ENCODE results near the gene LGALSL. TPM values are rescaled to one million over a fixed set of nuclear protein-coding genes. Genes with fewer than 3 reads are reported as not detected.

Gene LGALSL
- total RNA-seq, 1 donor from 2014 or later, result 7.4 TPM

DNA sequence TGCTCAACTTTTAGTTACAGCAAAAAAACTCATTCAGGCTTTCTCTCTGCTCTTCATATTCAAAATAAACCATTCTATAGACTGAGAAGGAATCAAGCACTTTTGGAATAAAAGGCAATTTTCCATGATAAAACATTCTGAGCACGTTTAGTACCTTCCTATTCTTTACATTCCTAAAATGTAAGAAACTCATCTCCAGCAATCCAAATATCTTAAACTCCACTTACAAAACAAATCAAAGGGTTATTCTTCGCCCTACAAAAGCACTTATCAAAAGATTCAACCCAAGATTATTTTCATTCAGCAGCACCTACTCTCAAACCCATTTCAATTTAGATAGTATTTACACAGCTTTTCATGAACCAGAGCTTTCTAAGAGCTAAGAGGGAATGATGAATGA is 2.9 kb upstream of the LGALSL start:
- no peak overlapping the region for H3K27ac Mint-ChIP-seq (ENCODE audit: unreplicated experiment)
- no peak overlapping the region for H3K4me3 Mint-ChIP-seq (ENCODE audit: unreplicated experiment)
- TF ChIP-seq, protein P1, sequence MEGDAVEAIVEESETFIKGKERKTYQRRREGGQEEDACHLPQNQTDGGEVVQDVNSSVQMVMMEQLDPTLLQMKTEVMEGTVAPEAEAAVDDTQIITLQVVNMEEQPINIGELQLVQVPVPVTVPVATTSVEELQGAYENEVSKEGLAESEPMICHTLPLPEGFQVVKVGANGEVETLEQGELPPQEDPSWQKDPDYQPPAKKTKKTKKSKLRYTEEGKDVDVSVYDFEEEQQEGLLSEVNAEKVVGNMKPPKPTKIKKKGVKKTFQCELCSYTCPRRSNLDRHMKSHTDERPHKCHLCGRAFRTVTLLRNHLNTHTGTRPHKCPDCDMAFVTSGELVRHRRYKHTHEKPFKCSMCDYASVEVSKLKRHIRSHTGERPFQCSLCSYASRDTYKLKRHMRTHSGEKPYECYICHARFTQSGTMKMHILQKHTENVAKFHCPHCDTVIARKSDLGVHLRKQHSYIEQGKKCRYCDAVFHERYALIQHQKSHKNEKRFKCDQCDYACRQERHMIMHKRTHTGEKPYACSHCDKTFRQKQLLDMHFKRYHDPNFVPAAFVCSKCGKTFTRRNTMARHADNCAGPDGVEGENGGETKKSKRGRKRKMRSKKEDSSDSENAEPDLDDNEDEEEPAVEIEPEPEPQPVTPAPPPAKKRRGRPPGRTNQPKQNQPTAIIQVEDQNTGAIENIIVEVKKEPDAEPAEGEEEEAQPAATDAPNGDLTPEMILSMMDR (IDR thresholded peaks at IDR 0.05), result no peak
- no peaks in the 10 kb centered on the region for H3K36me3 Mint-ChIP-seq (ENCODE audit: unreplicated experiment)
- H3K9me3 Mint-ChIP-seq (ENCODE audit: unreplicated experiment), result no peaks in the 10 kb centered on the region
- peaks cover 16% of the 10 kb centered on the region for H3K4me1 Mint-ChIP-seq (ENCODE audit: unreplicated experiment)
- H3K27me3 Mint-ChIP-seq (ENCODE audit: unreplicated experiment), result peaks cover 5% of the 10 kb centered on the region
- DNase-seq (ENCODE audit: extremely low spot score, unreplicated experiment), result no peak

DNA sequence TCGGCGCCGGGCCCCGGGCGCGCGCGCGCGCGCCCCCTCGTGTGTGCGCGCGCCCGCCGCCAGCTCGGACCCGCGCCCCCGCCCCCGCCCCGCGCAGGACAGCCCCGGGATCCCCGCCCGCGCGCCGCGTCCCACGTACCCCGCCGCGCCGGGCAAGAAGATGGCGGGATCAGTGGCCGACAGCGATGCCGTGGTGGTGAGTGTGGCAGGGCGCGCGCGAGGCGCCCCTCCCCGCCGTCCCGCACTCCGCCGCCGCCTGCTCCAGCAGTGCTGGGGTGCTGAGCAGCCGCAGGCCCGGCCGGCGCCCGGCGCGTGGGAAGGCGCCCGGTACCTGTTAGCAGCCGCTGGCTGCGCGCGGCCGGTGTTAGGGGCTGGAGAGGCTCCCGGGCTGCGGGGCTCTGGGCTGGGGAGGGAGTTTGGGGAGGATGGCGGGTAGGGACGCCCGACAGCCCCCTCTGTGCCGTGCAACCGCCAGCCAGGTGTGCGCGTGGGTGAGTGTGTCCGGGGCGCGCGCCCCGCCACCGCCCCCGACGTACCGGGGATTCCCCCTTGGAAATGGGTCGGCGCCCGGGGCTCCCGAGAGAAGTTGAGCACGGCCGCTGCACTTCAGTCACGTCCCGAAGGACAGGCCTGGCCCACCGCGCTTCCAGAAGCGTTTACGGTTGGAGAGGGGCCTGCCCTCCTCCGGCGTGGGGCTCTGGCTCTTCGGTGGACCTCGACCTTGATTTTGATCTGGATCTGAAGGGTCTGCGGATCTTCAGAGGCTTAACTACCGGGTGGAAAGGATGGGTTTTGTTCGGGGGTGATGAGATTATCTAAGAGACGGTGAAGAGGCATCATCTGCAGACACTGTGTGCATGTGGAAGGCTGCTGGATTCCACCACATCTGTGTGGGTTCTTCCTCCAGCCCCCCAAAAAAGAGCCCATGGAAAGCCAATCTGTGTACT is 697 bp downstream of the LGALSL start:
- peaks cover 14% of the 10 kb centered on the region for H3K36me3 Mint-ChIP-seq (ENCODE audit: unreplicated experiment)
- H3K27me3 Mint-ChIP-seq (ENCODE audit: unreplicated experiment), result no peaks in the 10 kb centered on the region
- peak overlapping the region; percentile 63 for H3K27ac Mint-ChIP-seq (ENCODE audit: unreplicated experiment)
- peak; percentile 88 for DNase-seq (ENCODE audit: extremely low spot score, unreplicated experiment)
- H3K4me3 Mint-ChIP-seq (ENCODE audit: unreplicated experiment), result peak overlapping the region; percentile 73
- H3K4me1 Mint-ChIP-seq (ENCODE audit: unreplicated experiment), result peaks cover 16% of the 10 kb centered on the region
- H3K9me3 Mint-ChIP-seq (ENCODE audit: unreplicated experiment), result no peaks in the 10 kb centered on the region
- TF ChIP-seq, protein P1 (IDR thresholded peaks at IDR 0.05), result no peak

DNA sequence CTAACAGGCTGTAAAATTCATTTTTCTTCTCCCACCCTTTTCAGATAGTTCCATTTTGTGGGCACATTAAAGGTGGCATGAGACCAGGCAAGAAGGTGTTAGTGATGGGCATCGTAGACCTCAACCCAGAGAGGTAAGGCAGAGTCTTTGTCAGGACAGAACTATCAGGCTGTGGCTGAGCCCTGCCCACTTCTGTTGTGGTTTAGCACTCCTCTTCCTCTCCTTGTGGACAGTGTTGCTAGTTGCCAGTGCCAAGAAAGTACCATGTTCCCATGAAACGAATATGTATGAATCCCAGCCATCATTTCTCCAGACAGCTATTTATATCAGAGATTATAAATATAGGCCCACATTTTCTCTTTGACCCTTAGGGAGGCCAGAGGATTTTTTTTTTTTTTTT is 1.6 kb downstream of the LGALSL start:
- no peak for DNase-seq (ENCODE audit: extremely low spot score, unreplicated experiment)
- TF ChIP-seq, protein P1 (IDR thresholded peaks at IDR 0.05), result no peak
- Mint-ChIP-seq H3K4me1 (ENCODE audit: unreplicated experiment) (peaks cover 16% of the 10 kb centered on the region), H3K27ac (ENCODE audit: unreplicated experiment) (no peak overlapping the region), H3K36me3 (ENCODE audit: unreplicated experiment) (peaks cover 16% of the 10 kb centered on the region), H3K9me3 (ENCODE audit: unreplicated experiment) (no peaks in the 10 kb centered on the region), H3K4me3 (ENCODE audit: unreplicated experiment) (peak overlapping the region; percentile 73), H3K27me3 (ENCODE audit: unreplicated experiment) (no peaks in the 10 kb centered on the region)

DNA sequence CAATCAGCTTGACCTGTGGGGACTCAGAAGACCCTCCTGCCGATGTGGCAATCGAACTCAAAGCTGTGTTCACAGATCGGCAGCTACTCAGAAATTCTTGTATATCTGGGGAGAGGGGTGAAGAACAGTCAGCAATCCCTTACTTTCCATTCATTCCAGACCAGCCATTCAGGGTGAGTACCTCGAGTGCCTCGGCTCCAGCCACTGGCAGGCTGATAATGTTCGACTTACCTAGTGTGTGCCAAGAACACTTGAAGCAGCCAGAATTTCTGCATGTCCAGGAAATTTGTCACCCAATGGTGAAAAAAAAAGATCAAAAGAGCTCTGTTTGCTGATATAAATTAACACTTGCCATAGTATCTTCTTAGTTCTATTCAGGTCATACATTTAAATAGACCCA is 2.3 kb downstream of the LGALSL start:
- no peak overlapping the region for H3K4me3 Mint-ChIP-seq (ENCODE audit: unreplicated experiment)
- no peak for DNase-seq (ENCODE audit: extremely low spot score, unreplicated experiment)

DNA sequence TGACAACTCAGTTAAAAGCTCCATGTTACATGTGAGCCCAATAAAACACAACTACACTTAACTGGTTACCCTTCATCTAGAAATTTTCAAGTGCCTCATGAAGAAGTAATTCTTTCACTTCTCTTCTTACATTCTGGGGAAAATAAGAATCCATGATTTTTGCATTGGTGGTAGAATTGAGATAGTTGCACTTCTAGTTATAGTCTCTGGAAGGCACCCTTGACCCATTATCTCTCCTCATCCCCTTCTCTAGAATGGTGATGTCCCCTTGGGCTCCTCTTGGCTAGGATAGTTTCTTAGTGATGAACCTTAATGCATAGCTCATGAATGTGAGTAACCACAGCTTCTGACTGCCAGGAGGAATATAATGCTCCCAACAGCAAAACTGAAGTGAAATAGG is 3.6 kb downstream of the LGALSL start:
- H3K4me3 Mint-ChIP-seq (ENCODE audit: unreplicated experiment), result no peak overlapping the region
- H3K9me3 Mint-ChIP-seq (ENCODE audit: unreplicated experiment), result no peaks in the 10 kb centered on the region
- peaks cover 16% of the 10 kb centered on the region for H3K4me1 Mint-ChIP-seq (ENCODE audit: unreplicated experiment)
- TF ChIP-seq, protein P1 (IDR thresholded peaks at IDR 0.05), result no peak
- no peaks in the 10 kb centered on the region for H3K27me3 Mint-ChIP-seq (ENCODE audit: unreplicated experiment)
- no peak for DNase-seq (ENCODE audit: extremely low spot score, unreplicated experiment)
- peaks cover 16% of the 10 kb centered on the region for H3K36me3 Mint-ChIP-seq (ENCODE audit: unreplicated experiment)
- H3K27ac Mint-ChIP-seq (ENCODE audit: unreplicated experiment), result no peak overlapping the region

More for the DNA sequence above, 2.3 kb downstream of the LGALSL start:
- H3K9me3 Mint-ChIP-seq (ENCODE audit: unreplicated experiment), result no peaks in the 10 kb centered on the region
- TF ChIP-seq, protein P1 (IDR thresholded peaks at IDR 0.05), result no peak
- H3K27ac Mint-ChIP-seq (ENCODE audit: unreplicated experiment), result no peak overlapping the region
- H3K27me3 Mint-ChIP-seq (ENCODE audit: unreplicated experiment), result no peaks in the 10 kb centered on the region
- peaks cover 16% of the 10 kb centered on the region for H3K36me3 Mint-ChIP-seq (ENCODE audit: unreplicated experiment)
- peaks cover 16% of the 10 kb centered on the region for H3K4me1 Mint-ChIP-seq (ENCODE audit: unreplicated experiment)
